Breast epithelium (tissue), 3 donors: ENCODE data around the gene BID.

ENCODE experiments used
- CTCF ChIP-seq, 3 donors: fragments of 450-650 bp; IDR thresholded peaks; one replicate each; pipeline ENCODE4 v1.5.1; 2016 to 2017; ENCODE audit warnings: antibody characterized with exemption in 3 of 3, mild to moderate bottlenecking in 3 of 3, moderate library complexity in 3 of 3
- POLR2AphosphoS5 ChIP-seq, 3 donors: sonication (generic); formaldehyde crosslinking; IDR thresholded peaks; one replicate each; pipeline ENCODE4 v1.6.1; 2017; ENCODE audit warnings: antibody characterized with exemption in 3 of 3

- TF ChIP-seq CTCF (IDR thresholded peaks at IDR 0.05) (no peak), POLR2AphosphoS5 (IDR thresholded peaks at IDR 0.05) (no peak)
Observed at GRCh38 chr22:17764036-17764435, 10.2 kb downstream of the BID start.
